Kidney epithelial cell (primary cell): ENCODE results near the gene DGKI. TPM values are rescaled to one million over a fixed set of nuclear protein-coding genes. Genes with fewer than 3 reads are reported as not detected.

Experiments
- DNase-seq: peaks from one replicate; pipeline ENCODE4 v3.0.0-alpha.2; 2010; ENCODE audit warnings: low read depth
- H3K27me3 ChIP-seq: 2 replicates; pipeline ENCODE4 v1.6.0; 2011; ENCODE audit warnings: low read length; ENCODE audit not compliant: control insufficient read depth, insufficient read depth
- H3K36me3 ChIP-seq: 2 replicates; pipeline ENCODE4 v1.5.1; 2011; ENCODE audit warnings: low read length; ENCODE audit not compliant: control insufficient read depth, insufficient read depth
- H3K4me3 ChIP-seq: 2 replicates; pipeline ENCODE4 v1.5.1; 2011; ENCODE audit warnings: low read depth, mild to moderate bottlenecking, control low read depth, low read length
- CTCF ChIP-seq: IDR thresholded peaks from 2 replicates; pipeline ENCODE4 v1.5.1; 2011; ENCODE audit warnings: mild to moderate bottlenecking, moderate library complexity, low read length, control low read depth, inconsistent platforms; ENCODE audit not compliant: insufficient read depth, poor library complexity, severe bottlenecking
- total RNA-seq: library from RNA; depleted of rRNA; stranded (reverse); fragments of >200 nt; gene quantifications from 2 replicates; pipeline ENCODE4 v1.2.3, GENCODE V29; 2015

The DGKI gene
- total RNA-seq, 1 donor from 2014 or later, result 3.5 TPM

- no peak for DNase-seq
- TF ChIP-seq CTCF, result no peak
- no peaks in the 10 kb centered on the region for H3K36me3 ChIP-seq
- no peak overlapping the region for H3K4me3 ChIP-seq
- H3K27me3 ChIP-seq, result no peaks in the 10 kb centered on the region
Measured at GRCh38 chr7:137601642-137602041, 245.1 kb downstream of the DGKI start.

GRCh38 chr7:137597856-137598255, 248.9 kb downstream of the DGKI start:
- no peak for TF ChIP-seq CTCF
- Histone ChIP-seq H3K27me3 (no peaks in the 10 kb centered on the region), H3K36me3 (no peaks in the 10 kb centered on the region), H3K4me3 (no peak overlapping the region)
- DNase-seq, result no peak

GRCh38 chr7:137593115-137593711, 253.6 kb downstream of the DGKI start:
- Histone ChIP-seq H3K4me3 (no peak overlapping the region), H3K27me3 (no peaks in the 10 kb centered on the region), H3K36me3 (no peaks in the 10 kb centered on the region)
- no peak for TF ChIP-seq CTCF
- no peak for DNase-seq

- no peaks in the 10 kb centered on the region for H3K27me3 ChIP-seq
- H3K36me3 ChIP-seq, result no peaks in the 10 kb centered on the region
- TF ChIP-seq CTCF, result peak; percentile 87
- H3K4me3 ChIP-seq, result no peak overlapping the region
- no peak for DNase-seq
Measured at GRCh38 chr7:137592232-137592896, 254.4 kb downstream of the DGKI start.

- DNase-seq, result no peak
- H3K4me3 ChIP-seq, result no peak overlapping the region
- H3K36me3 ChIP-seq, result no peaks in the 10 kb centered on the region
- H3K27me3 ChIP-seq, result no peaks in the 10 kb centered on the region
- TF ChIP-seq CTCF, result no peak
Measured at GRCh38 chr7:137591421-137591837, 255.3 kb downstream of the DGKI start.
